Subcutaneous abdominal adipose tissue (tissue), 5 donors: ENCODE measurements around the gene CFAP251.
A peak's percentile ranks its signal among the peaks of the same experiment; 100 is the strongest.

ENCODE experiments used
- H3K27ac ChIP-seq: one replicate; pipeline ENCODE4 v1.7.0; 2013; ENCODE audit warnings: low read depth, mild to moderate bottlenecking, inconsistent platforms, low read length, moderate library complexity
- H3K27me3 ChIP-seq, 5 donors: one replicate each; pipeline ENCODE4 v1.7.0; 2013; ENCODE audit warnings: low read length in 5 of 5, inconsistent platforms in 1 of 5; ENCODE audit not compliant: control insufficient read depth in 5 of 5, insufficient read depth in 4 of 5
- H3K36me3 ChIP-seq, 5 donors: one replicate each; pipeline ENCODE4 v1.7.0; 2013; ENCODE audit warnings: low read length in 5 of 5; ENCODE audit not compliant: control insufficient read depth in 5 of 5, insufficient read depth in 5 of 5
- H3K4me1 ChIP-seq, 5 donors: one replicate each; pipeline ENCODE4 v1.7.0; 2013; ENCODE audit warnings: low read length in 5 of 5, mild to moderate bottlenecking in 3 of 5, moderate library complexity in 1 of 5; ENCODE audit not compliant: control insufficient read depth in 5 of 5, insufficient read depth in 5 of 5
- H3K4me3 ChIP-seq, 5 donors: one replicate each; pipeline ENCODE4 v1.7.0; 2013; ENCODE audit warnings: low read length in 5 of 5, low read depth in 1 of 5
- H3K9ac ChIP-seq, 5 donors: one replicate each; pipeline ENCODE4 v1.7.0; 2013; ENCODE audit warnings: low read length in 5 of 5, mild to moderate bottlenecking in 4 of 5, moderate library complexity in 3 of 5
- H3K9me3 ChIP-seq, 5 donors: one replicate each; pipeline ENCODE4 v1.7.0; 2013; ENCODE audit warnings: low read length in 5 of 5; ENCODE audit not compliant: control insufficient read depth in 5 of 5
- donor health status: healthy.
- donor health status: healthy.
- donor health status: healthy.
- donor health status: healthy.
- donor health status: healthy.

Gene CFAP251

DNA sequence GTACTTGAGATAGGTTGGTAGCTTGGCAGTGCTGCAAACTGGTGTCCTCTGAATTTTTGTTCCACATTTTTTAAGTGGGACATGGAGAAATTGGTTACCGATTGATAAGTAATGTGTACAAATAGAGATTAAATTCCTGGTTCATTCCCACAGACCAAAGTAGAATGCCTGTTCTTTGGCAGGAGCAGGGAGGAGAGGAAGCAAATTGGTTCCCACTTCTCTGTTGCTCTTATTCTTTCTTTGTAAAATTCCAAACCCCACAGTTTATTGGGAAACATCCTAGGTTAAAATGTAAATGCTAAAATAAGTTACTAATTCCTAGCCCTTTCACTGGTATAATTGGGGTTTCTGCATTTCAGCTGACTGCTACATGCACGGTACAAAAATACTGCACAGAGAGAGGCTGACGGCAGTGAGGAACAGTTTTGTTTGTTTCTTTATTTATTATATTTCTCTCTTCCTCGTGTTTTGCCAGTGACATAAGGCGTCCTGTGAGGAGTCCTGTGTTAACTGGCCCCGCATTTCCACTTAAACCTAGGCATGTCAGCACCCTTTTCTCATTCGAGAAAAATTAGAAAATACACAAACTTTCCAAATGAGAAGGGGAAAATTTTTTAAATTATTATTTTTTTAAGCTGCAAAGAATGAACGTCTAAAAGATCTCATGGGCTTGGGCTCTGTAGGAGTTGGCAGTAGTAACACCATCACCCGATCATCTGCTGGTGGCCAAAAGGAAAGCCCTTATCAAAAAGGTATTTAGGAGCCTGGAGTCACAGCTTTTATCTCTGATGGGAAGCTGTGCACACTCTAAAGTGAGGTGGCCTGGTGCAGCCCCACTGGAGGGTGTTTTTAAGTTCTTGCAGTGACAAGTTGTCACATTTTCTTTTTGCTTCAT lies 77.9 kb downstream of the CFAP251 start:
- Histone ChIP-seq H3K4me1 (peaks cover 0 to 7% (median 0%) of the 10 kb centered on the region in 5 donors), H3K4me3 (no peak overlapping the region), H3K9me3 (no peaks in the 10 kb centered on the region), H3K36me3 (no peaks in the 10 kb centered on the region), H3K9ac (no peak overlapping the region), H3K27ac (no peak overlapping the region), H3K27me3 (no peaks in the 10 kb centered on the region)

DNA sequence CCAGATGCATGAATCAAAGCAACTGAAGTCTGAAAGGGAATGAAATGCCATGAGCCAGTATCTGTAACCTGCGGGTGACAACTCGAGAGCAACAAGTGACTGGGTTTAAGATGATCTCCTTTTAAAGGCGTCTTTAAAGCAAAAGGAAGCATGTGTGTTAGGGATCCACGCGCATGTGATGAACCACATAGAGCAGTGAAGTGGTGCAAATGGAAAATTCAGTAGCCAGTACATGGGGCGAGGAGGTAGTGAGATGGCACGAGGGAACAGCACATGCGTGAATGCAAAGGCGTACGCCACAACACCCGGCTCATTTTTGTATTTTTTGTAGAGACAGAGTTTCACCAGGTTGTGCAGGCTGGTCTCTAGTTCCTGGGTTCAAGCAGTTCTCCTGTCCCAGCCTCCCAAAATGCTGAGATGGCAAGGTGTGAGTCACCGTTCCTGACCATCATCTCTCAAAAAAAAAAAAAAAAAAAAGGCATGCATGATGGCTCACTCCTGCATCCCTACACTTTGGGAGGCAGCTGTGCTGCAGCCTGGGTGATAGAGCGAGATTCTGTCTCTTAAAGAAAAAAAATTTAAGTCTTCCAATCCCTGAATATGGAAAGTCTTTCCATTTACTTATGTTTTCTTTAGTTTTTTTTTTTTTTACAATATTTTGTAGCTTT lies 78.7 kb downstream of the CFAP251 start:
- Histone ChIP-seq H3K4me3 (no peak overlapping the region), H3K27me3 (no peaks in the 10 kb centered on the region), H3K27ac (no peak overlapping the region), H3K9ac (no peak overlapping the region), H3K9me3 (no peaks in the 10 kb centered on the region), H3K36me3 (no peaks in the 10 kb centered on the region), H3K4me1 (peaks cover 0 to 2% (median 0%) of the 10 kb centered on the region in 5 donors)

DNA sequence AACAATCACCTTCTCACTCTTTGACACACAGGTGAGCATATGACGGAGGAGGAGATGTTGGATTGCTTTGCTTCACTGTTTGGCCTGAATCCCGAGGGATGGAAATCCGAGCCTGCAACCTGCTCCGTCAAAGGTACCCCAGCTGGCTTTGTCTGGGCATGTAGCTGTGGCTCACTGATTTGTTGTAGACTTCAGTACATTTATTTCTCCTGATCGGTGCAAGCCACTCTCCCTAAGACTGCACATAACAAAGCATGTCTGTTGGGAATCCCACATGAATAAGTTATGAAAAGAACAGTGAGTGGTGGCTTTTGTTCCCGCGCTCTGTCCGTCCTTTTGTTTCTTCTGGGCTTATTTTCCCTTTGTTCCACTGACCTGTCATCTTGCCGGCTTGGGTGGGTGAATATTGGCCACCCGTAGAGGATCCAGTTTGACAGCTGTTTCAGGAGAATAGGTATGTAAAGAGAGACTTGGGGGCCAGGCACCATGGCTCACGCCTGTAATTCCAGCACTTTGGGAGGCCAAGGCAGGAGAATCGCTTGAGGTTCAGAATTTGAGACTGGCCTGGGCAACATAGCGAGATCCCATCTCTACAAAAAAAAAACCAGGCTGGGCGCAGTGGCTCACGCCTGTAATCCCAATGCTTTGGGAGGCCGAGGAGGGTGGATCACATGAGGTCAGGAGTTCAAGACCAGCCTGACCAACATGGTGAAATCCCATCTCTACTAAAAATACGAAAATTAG lies 83.2 kb downstream of the CFAP251 start:
- Histone ChIP-seq H3K36me3 (no peaks in the 10 kb centered on the region), H3K4me1 (peaks cover 0 to 14% (median 12%) of the 10 kb centered on the region in 5 donors), H3K9me3 (no peaks in the 10 kb centered on the region), H3K4me3 (no peak overlapping the region), H3K27ac (no peak overlapping the region), H3K9ac (no peak overlapping the region), H3K27me3 (no peaks in the 10 kb centered on the region)

DNA sequence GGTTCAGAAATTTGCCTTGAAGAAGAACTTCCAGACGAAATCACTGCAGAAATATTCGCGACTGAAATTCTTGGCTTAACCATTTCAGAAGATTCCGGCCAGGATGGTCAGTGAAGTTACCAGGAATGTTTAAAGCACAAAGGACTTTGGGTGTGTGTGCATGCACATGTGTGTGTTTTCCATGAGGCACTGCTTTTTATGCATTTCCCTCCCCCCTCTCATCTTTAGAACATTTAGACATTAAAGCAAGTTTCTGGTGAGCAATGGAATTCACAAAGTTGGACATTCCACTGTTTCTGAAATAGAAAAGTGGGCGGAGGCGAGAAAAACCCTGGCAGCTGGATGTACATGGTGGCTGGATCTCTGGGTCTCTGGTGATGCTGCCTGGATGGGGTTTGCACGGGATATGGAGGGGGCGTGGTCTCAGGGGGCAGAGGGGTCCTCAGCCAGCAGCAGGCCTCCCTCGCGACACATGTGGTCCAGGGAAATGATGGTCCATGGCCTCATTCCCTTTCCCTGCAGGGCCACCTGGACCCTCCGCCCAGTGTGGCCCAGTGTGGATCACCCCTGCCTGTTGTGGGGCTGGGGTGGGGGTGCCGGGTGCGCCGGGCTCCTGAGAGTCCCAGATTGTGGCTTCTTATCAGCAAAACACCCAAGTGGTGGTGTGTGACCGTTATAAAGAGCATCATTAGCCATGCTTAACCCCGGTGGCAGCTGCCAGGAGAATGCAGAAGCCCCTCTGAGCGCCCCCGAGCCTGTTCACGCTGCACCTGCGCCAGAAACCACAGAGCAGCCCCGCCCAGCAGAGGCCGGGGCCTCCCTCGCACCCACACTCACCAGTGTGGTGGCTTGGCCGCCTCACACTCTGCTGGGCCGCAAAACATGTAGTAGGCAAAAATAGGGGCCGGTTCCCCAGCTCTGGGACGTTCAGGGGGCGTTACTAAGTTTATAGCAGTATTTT lies 85.5 kb downstream of the CFAP251 start:
- H3K9ac ChIP-seq: no peak overlapping the region
- no peak overlapping the region for H3K4me3 ChIP-seq

DNA sequence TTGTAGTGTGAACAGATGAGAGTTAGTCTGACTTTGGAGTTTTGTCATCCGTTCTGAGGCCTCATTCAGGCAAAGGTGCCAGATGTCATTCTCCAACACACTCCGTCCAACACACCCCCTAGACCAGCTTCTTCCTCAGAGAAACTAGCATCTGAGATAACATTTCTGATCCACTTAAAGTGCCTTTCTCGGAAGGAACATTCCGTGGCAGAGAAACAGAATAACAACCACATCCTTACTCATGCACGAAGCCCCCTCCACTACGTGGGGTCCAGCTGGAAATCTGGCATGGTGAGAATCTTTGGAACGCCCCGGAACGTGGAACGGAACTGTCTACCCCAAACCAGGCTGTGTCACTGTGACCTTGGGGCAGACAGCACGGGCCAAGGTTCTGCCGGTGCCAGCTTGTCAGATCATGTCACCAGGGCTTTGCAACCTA lies 86.3 kb downstream of the CFAP251 start:
- Histone ChIP-seq H3K9me3 (no peaks in the 10 kb centered on the region), H3K4me3 (no peak overlapping the region), H3K36me3 (no peaks in the 10 kb centered on the region), H3K27me3 (no peaks in the 10 kb centered on the region), H3K9ac (peak overlapping the region in 2 of 5 donors; percentile 0 to 2), H3K27ac (no peak overlapping the region), H3K4me1 (peaks cover 0 to 32% (median 16%) of the 10 kb centered on the region in 5 donors)

More for the DNA sequence above, 85.5 kb downstream of the CFAP251 start:
- no peak overlapping the region for H3K27ac ChIP-seq
- peaks cover 0 to 28% (median 12%) of the 10 kb centered on the region in 5 donors for H3K4me1 ChIP-seq
- no peaks in the 10 kb centered on the region for H3K27me3 ChIP-seq
- H3K36me3 ChIP-seq: no peaks in the 10 kb centered on the region
- H3K9me3 ChIP-seq: no peaks in the 10 kb centered on the region

DNA sequence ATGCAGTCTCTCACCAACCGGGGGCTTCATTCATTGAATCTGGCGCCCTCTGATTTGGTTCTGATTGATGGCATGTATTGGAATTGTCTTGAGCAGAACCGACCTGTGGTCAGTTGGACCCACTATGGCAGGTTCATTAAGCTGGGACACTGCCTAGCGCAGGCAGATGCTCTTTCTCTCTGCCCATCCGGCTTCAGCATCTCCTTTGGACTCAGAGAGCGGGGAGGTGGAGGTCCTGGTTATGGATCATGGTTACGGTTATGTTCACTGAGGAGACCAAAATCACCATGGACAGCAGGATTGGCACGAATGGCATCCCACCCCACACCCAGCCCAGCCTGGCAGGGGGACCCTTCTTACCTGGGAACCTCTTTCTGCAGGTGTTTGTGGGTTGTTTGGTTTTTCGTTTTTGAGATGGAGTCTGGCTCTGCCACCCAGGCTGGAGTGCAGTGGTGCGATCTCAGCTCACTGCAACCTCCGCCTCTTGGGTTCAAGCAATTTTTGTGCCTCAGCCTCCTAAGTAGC lies 86.9 kb downstream of the CFAP251 start:
- H3K9ac ChIP-seq: no peak overlapping the region
- H3K4me3 ChIP-seq: no peak overlapping the region
- no peak overlapping the region for H3K27ac ChIP-seq
- H3K36me3 ChIP-seq: no peaks in the 10 kb centered on the region
- no peaks in the 10 kb centered on the region for H3K9me3 ChIP-seq
- H3K27me3 ChIP-seq: no peaks in the 10 kb centered on the region
- H3K4me1 ChIP-seq: peaks cover 0 to 32% (median 16%) of the 10 kb centered on the region in 5 donors

DNA sequence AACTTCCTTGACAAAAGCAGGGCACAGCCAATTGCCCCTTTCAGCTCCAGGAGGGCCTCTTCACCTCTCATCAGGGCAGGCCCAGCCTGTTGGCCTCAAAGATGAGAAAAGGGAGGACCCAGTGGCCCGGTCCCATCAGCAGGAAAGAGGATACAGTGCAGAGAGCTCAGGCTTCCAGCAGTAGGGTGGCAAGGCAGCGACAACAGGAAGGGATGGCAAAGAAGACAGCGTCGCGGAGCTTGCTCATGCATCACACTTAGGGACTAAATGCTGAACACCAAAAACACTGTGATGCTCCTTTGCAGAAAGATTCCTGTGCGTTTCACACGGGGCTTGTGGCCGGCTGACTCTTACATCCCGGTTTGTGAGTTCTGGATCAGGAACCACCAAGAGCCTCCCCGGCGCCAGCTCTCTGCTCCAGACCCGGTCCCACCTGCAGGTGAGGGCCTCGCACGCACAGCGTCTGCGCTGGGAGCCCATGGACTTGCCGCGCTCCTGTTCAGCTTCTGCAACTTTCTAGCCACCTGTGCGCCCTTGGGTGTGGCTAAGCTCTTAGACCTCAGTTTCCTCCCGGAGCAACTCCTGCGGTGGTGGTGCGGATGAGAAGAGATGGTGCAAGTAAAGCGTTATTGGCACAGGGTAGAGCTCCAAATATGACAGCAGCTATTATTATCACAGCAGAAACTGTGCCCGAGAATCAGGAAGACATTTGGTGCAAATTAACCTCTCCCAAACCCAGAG lies 88.0 kb downstream of the CFAP251 start:
- Histone ChIP-seq H3K27me3 (no peaks in the 10 kb centered on the region), H3K9me3 (no peaks in the 10 kb centered on the region), H3K4me1 (peaks cover 0 to 33% (median 16%) of the 10 kb centered on the region in 5 donors), H3K9ac (no peak overlapping the region), H3K36me3 (no peaks in the 10 kb centered on the region), H3K27ac (no peak overlapping the region), H3K4me3 (no peak overlapping the region)

DNA sequence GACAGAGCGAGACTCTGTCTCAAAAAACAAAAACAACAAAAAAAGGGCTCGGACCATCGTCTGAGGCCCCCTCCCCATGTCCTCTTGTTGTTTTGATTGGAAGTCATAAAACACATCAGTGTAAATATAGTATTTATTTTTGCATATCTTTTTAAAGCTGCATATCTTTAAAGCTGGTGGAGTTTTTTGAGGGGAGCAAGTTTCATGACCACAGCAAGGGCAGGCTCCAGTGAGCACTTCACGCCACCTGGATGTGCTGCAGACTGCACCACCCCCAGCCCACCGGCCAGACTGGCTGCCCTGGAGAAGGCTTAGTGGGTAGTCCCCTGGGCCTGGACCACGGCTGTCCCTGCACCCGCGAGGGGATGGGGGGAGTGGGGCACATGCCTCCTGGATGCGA lies 91.3 kb downstream of the CFAP251 start:
- no peak overlapping the region for H3K9ac ChIP-seq
- no peak overlapping the region for H3K4me3 ChIP-seq
- no peaks in the 10 kb centered on the region for H3K36me3 ChIP-seq
- H3K27me3 ChIP-seq: no peaks in the 10 kb centered on the region
- no peak overlapping the region for H3K27ac ChIP-seq
- H3K9me3 ChIP-seq: no peaks in the 10 kb centered on the region
- H3K4me1 ChIP-seq: peaks cover 0 to 24% (median 6%) of the 10 kb centered on the region in 5 donors
